Uterus (tissue), 2 donors: ENCODE measurements around the gene HIP1.

Experiments used
- CTCF ChIP-seq, 4 experiments: fragments of 200-600 bp in 2 of 4; fragments of 450-650 bp in 2 of 4; sonication (generic) in 2 of 4; IDR thresholded peaks; one replicate each; pipeline ENCODE4 v1.5.1; 2016 to 2019; ENCODE audit warnings: antibody characterized with exemption in 4 of 4, mild to moderate bottlenecking in 2 of 4, moderate library complexity in 1 of 4
- POLR2A ChIP-seq, 2 donors: fragments of 450-650 bp; IDR thresholded peaks; one replicate each; pipeline ENCODE4 v1.6.1; 2016; ENCODE audit warnings: antibody characterized with exemption in 2 of 2, mild to moderate bottlenecking in 1 of 2, moderate library complexity in 1 of 2

DNA sequence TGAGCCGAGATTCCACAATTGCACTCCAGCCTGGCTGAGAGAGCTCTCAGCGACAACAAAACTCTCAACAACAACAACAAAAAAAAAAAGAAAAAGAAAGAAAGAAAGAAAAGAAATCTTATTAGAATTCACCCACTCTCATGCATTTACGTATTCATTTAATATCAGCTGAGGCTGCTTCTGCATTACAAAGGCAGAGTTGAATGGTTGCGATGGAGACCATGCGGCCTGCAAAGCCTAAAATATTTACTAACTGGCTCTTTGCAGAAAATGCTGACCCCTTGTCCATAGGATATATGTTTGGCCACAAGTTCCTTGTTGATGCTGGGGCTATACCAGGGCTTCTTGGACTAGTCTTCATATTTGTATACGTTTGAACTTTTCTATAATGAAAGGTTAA lies 137.2 kb downstream of the HIP1 start:
- TF ChIP-seq CTCF (IDR thresholded peaks at IDR 0.05) = no peak
- TF ChIP-seq POLR2A (IDR thresholded peaks at IDR 0.05) = no peak
